Measurements from ENCODE around the gene IDH3A.

The IDH3A gene

DNA sequence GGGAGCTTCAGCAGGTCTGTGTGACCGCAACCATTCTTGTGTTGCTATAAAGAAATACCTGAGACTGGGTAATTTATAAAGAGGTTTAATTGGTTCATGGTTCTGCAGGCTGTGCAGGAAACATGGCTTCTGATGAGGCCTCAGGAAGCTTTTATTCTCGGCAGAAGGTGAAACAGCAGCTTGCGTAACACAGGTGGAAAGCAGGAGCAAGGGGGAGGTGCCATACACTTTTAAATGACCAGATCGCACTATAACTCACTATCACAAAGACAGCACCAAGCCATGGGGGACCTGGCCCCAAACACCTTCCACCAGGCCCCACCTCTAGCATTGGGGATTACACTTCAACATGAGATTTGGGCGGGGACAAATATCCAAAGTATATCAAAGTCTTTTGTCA, 9.6 kb upstream of the IDH3A start:
- no peak overlapping the region for H3K4me3 ChIP-seq (ENCODE audit: low read length in 2 of 2)
- no peak overlapping the region for H2BK120ac ChIP-seq (ENCODE audit: low read depth, low read length)
- no peak overlapping the region for H2BK15ac ChIP-seq (ENCODE audit: low read length)
- no CpG with 5 or more reads among the region's 5 CpGs for WGBS, 2 donors (ENCODE audit: extremely low coverage in 2 of 2, insufficient read length in 2 of 2, insufficient replicate concordance in 1 of 2)
- H3K27me3 ChIP-seq (ENCODE audit: control insufficient read depth in 3 of 3, insufficient read depth in 3 of 3, low read depth in 1 of 3, low read length in 3 of 3) = no peaks in the 10 kb centered on the region
- H3K79me1 ChIP-seq (ENCODE audit: low read depth, low read length) = no peaks in the 10 kb centered on the region
- no peak overlapping the region for H2AFZ ChIP-seq (ENCODE audit: low read length)
- no peak overlapping the region for H3K18ac ChIP-seq (ENCODE audit: low read length)
- H3K4me1 ChIP-seq (ENCODE audit: control insufficient read depth in 2 of 2, insufficient read depth in 1 of 2, low read depth in 1 of 2, low read length in 2 of 2) = no peaks in the 10 kb centered on the region
- no peak overlapping the region for H3K4ac ChIP-seq (ENCODE audit: low read length)
- DNase-seq (ENCODE audit: low spot score) = no peak
- H4K91ac ChIP-seq (ENCODE audit: low read depth, low read length, poor library complexity) = no peak overlapping the region
- H3K9me3 ChIP-seq (replicated peaks in 1 of 2; ENCODE audit: control insufficient read depth in 2 of 2, insufficient read depth in 1 of 2, low read depth in 1 of 2, low read length in 2 of 2) = no peaks in the 10 kb centered on the region
- no peak overlapping the region for H3K4me2 ChIP-seq (ENCODE audit: insufficient read depth, low read length, poor library complexity, severe bottlenecking)
- H2AK5ac ChIP-seq (ENCODE audit: low read depth, low read length) = no peak overlapping the region
- H3K36me3 ChIP-seq (replicated peaks in 1 of 2; ENCODE audit: control insufficient read depth in 2 of 2, insufficient read depth in 2 of 2, low read length in 2 of 2) = no peaks in the 10 kb centered on the region
- H3K14ac ChIP-seq (ENCODE audit: low read length) = no peak overlapping the region
- H3K27ac ChIP-seq (replicated peaks; ENCODE audit: low read length) = no peak overlapping the region
- H3K9ac ChIP-seq (ENCODE audit: low read depth, low read length, poor library complexity) = no peak overlapping the region
- H3K23ac ChIP-seq (ENCODE audit: low read depth, low read length, poor library complexity) = no peak overlapping the region
- H2BK12ac ChIP-seq (ENCODE audit: low read length) = no peak overlapping the region
- no peak overlapping the region for H2BK5ac ChIP-seq (ENCODE audit: low read length)
- no peak overlapping the region for H4K8ac ChIP-seq (ENCODE audit: low read depth, low read length)

DNA sequence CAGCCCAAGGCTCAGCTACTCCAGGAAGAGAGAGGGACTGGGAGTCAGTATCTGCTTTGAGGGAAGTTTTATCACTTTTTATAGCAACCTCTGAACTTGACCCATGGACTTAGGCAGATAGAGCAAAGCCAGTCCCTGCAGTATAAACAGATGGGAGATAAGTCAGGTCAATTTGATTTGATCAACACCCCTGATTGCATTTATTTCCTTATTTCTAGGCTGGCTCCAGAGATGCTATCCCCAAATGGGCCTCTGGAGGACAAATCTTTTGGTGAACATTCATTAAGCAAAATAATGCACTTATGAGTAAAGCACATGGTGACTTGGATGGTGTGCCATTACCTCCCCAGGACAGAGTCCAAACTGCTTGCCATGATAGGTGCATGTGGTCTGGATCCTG, 8.9 kb upstream of the IDH3A start:
- DNase-seq (ENCODE audit: low spot score) = no peak
- H2BK15ac ChIP-seq (ENCODE audit: low read length) = no peak overlapping the region
- no peak overlapping the region for H2AK5ac ChIP-seq (ENCODE audit: low read depth, low read length)
- H3K4me3 ChIP-seq (ENCODE audit: low read length in 2 of 2) = no peak overlapping the region
- H3K4me2 ChIP-seq (ENCODE audit: insufficient read depth, low read length, poor library complexity, severe bottlenecking) = no peak overlapping the region
- no peak overlapping the region for H3K14ac ChIP-seq (ENCODE audit: low read length)
- H3K36me3 ChIP-seq (replicated peaks in 1 of 2; ENCODE audit: control insufficient read depth in 2 of 2, insufficient read depth in 2 of 2, low read length in 2 of 2) = no peaks in the 10 kb centered on the region
- no peaks in the 10 kb centered on the region for H3K79me1 ChIP-seq (ENCODE audit: low read depth, low read length)
- H4K8ac ChIP-seq (ENCODE audit: low read depth, low read length) = no peak overlapping the region
- H4K91ac ChIP-seq (ENCODE audit: low read depth, low read length, poor library complexity) = no peak overlapping the region
- no peak overlapping the region for H3K9ac ChIP-seq (ENCODE audit: low read depth, low read length, poor library complexity)
- H2BK12ac ChIP-seq (ENCODE audit: low read length) = no peak overlapping the region
- no peaks in the 10 kb centered on the region for H3K27me3 ChIP-seq (ENCODE audit: control insufficient read depth in 3 of 3, insufficient read depth in 3 of 3, low read depth in 1 of 3, low read length in 3 of 3)
- H3K4me1 ChIP-seq (ENCODE audit: control insufficient read depth in 2 of 2, insufficient read depth in 1 of 2, low read depth in 1 of 2, low read length in 2 of 2) = no peaks in the 10 kb centered on the region
- H2BK5ac ChIP-seq (ENCODE audit: low read length) = no peak overlapping the region
- H3K23ac ChIP-seq (ENCODE audit: low read depth, low read length, poor library complexity) = no peak overlapping the region
- H3K18ac ChIP-seq (ENCODE audit: low read length) = no peak overlapping the region
- H3K4ac ChIP-seq (ENCODE audit: low read length) = no peak overlapping the region
- no peak overlapping the region for H2AFZ ChIP-seq (ENCODE audit: low read length)
- H2BK120ac ChIP-seq (ENCODE audit: low read depth, low read length) = no peak overlapping the region
- H3K9me3 ChIP-seq (replicated peaks in 1 of 2; ENCODE audit: control insufficient read depth in 2 of 2, insufficient read depth in 1 of 2, low read depth in 1 of 2, low read length in 2 of 2) = no peaks in the 10 kb centered on the region
- no peak overlapping the region for H3K27ac ChIP-seq (replicated peaks; ENCODE audit: low read length)

DNA sequence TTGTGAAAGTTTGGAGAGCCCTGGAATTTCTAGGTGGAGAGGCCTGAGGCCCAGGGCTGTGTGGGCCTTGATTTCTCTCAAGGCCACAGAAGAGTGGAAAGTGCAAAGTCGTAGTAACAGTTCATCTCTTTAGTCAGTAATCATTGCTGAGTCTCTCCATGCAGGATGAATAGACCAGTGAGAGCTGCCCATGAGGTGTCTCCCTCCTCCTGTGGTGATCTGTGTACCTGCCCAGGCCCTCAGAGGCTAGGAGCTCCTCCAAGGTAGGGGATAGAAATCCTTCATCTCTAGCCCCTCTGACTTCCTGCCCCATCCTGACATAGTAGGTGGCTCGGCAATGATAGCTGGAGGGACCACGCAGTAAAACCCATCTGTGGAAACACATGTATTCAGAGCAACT, 6.8 kb upstream of the IDH3A start:
- no peak overlapping the region for H2BK15ac ChIP-seq (ENCODE audit: low read length)

DNA sequence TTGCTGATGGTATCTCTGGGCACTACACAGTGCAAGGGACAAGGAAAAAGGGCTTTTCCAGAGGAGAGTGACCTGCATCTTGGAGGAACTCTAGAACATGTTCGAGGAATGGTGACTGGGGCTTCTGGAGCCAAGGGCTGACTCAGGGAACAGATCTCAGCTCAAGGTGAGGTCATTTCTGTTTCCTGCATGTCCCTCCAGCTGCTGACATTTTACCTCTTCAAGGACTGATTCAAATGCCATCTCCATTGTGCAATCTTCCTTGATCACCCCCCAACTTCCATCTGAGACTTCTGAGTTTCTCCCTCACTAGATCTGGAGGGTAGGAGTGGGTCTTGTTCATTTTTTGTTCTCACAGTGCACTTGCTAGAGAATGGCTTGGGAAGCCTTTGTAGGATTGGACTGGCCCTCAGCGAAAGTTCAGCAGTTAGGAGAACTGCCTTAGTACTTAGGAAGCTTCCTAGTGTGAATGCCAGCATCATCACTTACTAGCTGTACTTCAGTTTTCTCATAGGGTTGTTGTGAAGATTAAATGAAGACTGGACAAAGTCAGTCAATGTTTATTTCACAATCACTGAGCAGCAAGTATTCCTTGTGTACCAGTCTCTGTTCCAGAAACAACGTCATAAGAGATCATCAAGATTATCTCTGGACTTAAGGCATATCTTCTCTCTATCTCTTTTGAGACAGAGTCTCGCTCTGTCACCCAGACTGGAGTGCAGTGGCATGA, 2.6 kb upstream of the IDH3A start:
- H3K9me3 ChIP-seq (replicated peaks in 1 of 2; ENCODE audit: control insufficient read depth in 2 of 2, insufficient read depth in 1 of 2, low read depth in 1 of 2, low read length in 2 of 2) = no peaks in the 10 kb centered on the region
- peaks cover 3 to 6% of the 10 kb centered on the region in 2 donors for H3K4me1 ChIP-seq (ENCODE audit: control insufficient read depth in 2 of 2, insufficient read depth in 1 of 2, low read depth in 1 of 2, low read length in 2 of 2)
- H2BK120ac ChIP-seq (ENCODE audit: low read depth, low read length) = no peak overlapping the region
- no peaks in the 10 kb centered on the region for H3K36me3 ChIP-seq (replicated peaks in 1 of 2; ENCODE audit: control insufficient read depth in 2 of 2, insufficient read depth in 2 of 2, low read length in 2 of 2)
- H3K79me1 ChIP-seq (ENCODE audit: low read depth, low read length) = no peaks in the 10 kb centered on the region
- H3K4me2 ChIP-seq (ENCODE audit: insufficient read depth, low read length, poor library complexity, severe bottlenecking) = no peak overlapping the region
- H3K27ac ChIP-seq (replicated peaks; ENCODE audit: low read length) = no peak overlapping the region
- no peak overlapping the region for H3K4ac ChIP-seq (ENCODE audit: low read length)
- no peak overlapping the region for H3K4me3 ChIP-seq (ENCODE audit: low read length in 2 of 2)
- H3K27me3 ChIP-seq (ENCODE audit: control insufficient read depth in 3 of 3, insufficient read depth in 3 of 3, low read depth in 1 of 3, low read length in 3 of 3) = peaks cover 0 to 10% (median 0%) of the 10 kb centered on the region in 3 experiments
- H2AFZ ChIP-seq (ENCODE audit: low read length) = no peak overlapping the region
- no peak overlapping the region for H2BK12ac ChIP-seq (ENCODE audit: low read length)
- no peak overlapping the region for H3K9ac ChIP-seq (ENCODE audit: low read depth, low read length, poor library complexity)
- no peak overlapping the region for H4K8ac ChIP-seq (ENCODE audit: low read depth, low read length)
- no peak overlapping the region for H4K91ac ChIP-seq (ENCODE audit: low read depth, low read length, poor library complexity)
- no peak for DNase-seq (ENCODE audit: low spot score)
- no peak overlapping the region for H2BK5ac ChIP-seq (ENCODE audit: low read length)
- no peak overlapping the region for H3K23ac ChIP-seq (ENCODE audit: low read depth, low read length, poor library complexity)
- H2AK5ac ChIP-seq (ENCODE audit: low read depth, low read length) = no peak overlapping the region
- H2BK15ac ChIP-seq (ENCODE audit: low read length) = no peak overlapping the region
- no peak overlapping the region for H3K14ac ChIP-seq (ENCODE audit: low read length)
- no CpG with 5 or more reads among the region's 4 CpGs for WGBS, 2 donors (ENCODE audit: extremely low coverage in 2 of 2, insufficient read length in 2 of 2, insufficient replicate concordance in 1 of 2)
- no peak overlapping the region for H3K18ac ChIP-seq (ENCODE audit: low read length)

More for the DNA sequence above, 6.8 kb upstream of the IDH3A start:
- Histone ChIP-seq H4K8ac (ENCODE audit: low read depth, low read length) (no peak overlapping the region), H2BK120ac (ENCODE audit: low read depth, low read length) (no peak overlapping the region), H3K4me1 (ENCODE audit: control insufficient read depth in 2 of 2, insufficient read depth in 1 of 2, low read depth in 1 of 2, low read length in 2 of 2) (no peaks in the 10 kb centered on the region), H2BK12ac (ENCODE audit: low read length) (no peak overlapping the region), H4K91ac (ENCODE audit: low read depth, low read length, poor library complexity) (no peak overlapping the region), H2BK5ac (ENCODE audit: low read length) (no peak overlapping the region), H2AK5ac (ENCODE audit: low read depth, low read length) (no peak overlapping the region), H3K9me3 (replicated peaks in 1 of 2; ENCODE audit: control insufficient read depth in 2 of 2, insufficient read depth in 1 of 2, low read depth in 1 of 2, low read length in 2 of 2) (no peaks in the 10 kb centered on the region), H3K9ac (ENCODE audit: low read depth, low read length, poor library complexity) (no peak overlapping the region), H3K14ac (ENCODE audit: low read length) (no peak overlapping the region), H3K4me3 (ENCODE audit: low read length in 2 of 2) (no peak overlapping the region), H3K23ac (ENCODE audit: low read depth, low read length, poor library complexity) (no peak overlapping the region), H3K27me3 (ENCODE audit: control insufficient read depth in 3 of 3, insufficient read depth in 3 of 3, low read depth in 1 of 3, low read length in 3 of 3) (no peaks in the 10 kb centered on the region), H3K4ac (ENCODE audit: low read length) (no peak overlapping the region), H3K18ac (ENCODE audit: low read length) (no peak overlapping the region), H2AFZ (ENCODE audit: low read length) (no peak overlapping the region), H3K27ac (replicated peaks; ENCODE audit: low read length) (no peak overlapping the region), H3K4me2 (ENCODE audit: insufficient read depth, low read length, poor library complexity, severe bottlenecking) (no peak overlapping the region), H3K79me1 (ENCODE audit: low read depth, low read length) (no peaks in the 10 kb centered on the region), H3K36me3 (replicated peaks in 1 of 2; ENCODE audit: control insufficient read depth in 2 of 2, insufficient read depth in 2 of 2, low read length in 2 of 2) (no peaks in the 10 kb centered on the region)
- DNase-seq (ENCODE audit: low spot score) = no peak
- no CpG with 5 or more reads among the region's 3 CpGs for whole genome bisulfite sequencing, 2 donors (ENCODE audit: extremely low coverage in 2 of 2, insufficient read length in 2 of 2, insufficient replicate concordance in 1 of 2)

All from neuronal stem cell (in vitro differentiated cells).